Body of pancreas (tissue), 4 donors: Measurements from ENCODE around the gene COL24A1.

ENCODE experiments used
- POLR2A ChIP-seq, 3 donors: fragments of 450-650 bp; IDR thresholded peaks; one replicate each; pipeline ENCODE4 v1.6.1; 2016; ENCODE audit warnings: antibody characterized with exemption in 3 of 3, mild to moderate bottlenecking in 2 of 3
- TF ChIP-seq, protein P1 (sequence below), 7 experiments: fragments of 450-650 bp in 4 of 7; fragments of 200-600 bp in 3 of 7; sonication (generic) in 3 of 7; IDR thresholded peaks; one replicate each; pipeline ENCODE4 v1.5.1; 2016 to 2019; ENCODE audit warnings: antibody characterized with exemption in 7 of 7

DNA sequence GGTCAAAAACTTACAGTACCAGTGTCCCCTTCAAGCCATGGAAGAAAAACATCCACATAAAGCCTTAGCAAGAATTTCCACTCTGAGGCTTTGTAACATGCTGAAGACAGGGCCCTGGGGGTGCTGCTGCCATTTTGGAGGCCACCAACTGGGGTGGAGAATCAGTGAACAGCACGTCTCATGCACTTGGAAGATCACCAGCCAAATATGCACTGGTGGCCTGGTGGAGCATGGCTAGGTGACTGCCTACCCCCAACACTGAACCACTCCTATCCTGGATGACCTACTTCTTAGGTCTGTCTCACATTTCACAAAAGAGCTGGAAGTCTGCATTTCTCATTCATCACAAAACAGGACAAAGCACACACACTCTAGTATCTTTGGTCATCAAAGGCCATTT is 126.4 kb downstream of the COL24A1 start:
- TF ChIP-seq POLR2A (IDR thresholded peaks at IDR 0.05) = no peak
- TF ChIP-seq, protein P1, sequence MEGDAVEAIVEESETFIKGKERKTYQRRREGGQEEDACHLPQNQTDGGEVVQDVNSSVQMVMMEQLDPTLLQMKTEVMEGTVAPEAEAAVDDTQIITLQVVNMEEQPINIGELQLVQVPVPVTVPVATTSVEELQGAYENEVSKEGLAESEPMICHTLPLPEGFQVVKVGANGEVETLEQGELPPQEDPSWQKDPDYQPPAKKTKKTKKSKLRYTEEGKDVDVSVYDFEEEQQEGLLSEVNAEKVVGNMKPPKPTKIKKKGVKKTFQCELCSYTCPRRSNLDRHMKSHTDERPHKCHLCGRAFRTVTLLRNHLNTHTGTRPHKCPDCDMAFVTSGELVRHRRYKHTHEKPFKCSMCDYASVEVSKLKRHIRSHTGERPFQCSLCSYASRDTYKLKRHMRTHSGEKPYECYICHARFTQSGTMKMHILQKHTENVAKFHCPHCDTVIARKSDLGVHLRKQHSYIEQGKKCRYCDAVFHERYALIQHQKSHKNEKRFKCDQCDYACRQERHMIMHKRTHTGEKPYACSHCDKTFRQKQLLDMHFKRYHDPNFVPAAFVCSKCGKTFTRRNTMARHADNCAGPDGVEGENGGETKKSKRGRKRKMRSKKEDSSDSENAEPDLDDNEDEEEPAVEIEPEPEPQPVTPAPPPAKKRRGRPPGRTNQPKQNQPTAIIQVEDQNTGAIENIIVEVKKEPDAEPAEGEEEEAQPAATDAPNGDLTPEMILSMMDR (IDR thresholded peaks at IDR 0.05) = no peak
